Ectodermal cell (in vitro differentiated cells): Measurements from ENCODE around the gene PTPRQ.

Experiments
- H3K27ac ChIP-seq: 2 replicates; pipeline ENCODE4 v1.7.0; 2013; ENCODE audit warnings: mild to moderate bottlenecking, low read depth, low read length; ENCODE audit not compliant: insufficient read depth, poor library complexity, severe bottlenecking
- H3K27me3 ChIP-seq: 2 replicates; pipeline ENCODE4 v1.7.0; 2013; ENCODE audit warnings: mild to moderate bottlenecking, low read length; ENCODE audit not compliant: insufficient read depth, control insufficient read depth, poor library complexity, severe bottlenecking
- H3K36me3 ChIP-seq: one replicate; pipeline ENCODE4 v1.7.0; 2013; ENCODE audit warnings: low read length; ENCODE audit not compliant: control insufficient read depth, insufficient read depth
- H3K4me1 ChIP-seq: one replicate; pipeline ENCODE4 v1.7.0; 2013; ENCODE audit warnings: low read length; ENCODE audit not compliant: control insufficient read depth, insufficient read depth
- H3K4me3 ChIP-seq: 2 replicates; pipeline ENCODE4 v1.7.0; 2013; ENCODE audit warnings: low read depth, low read length, control low read depth; ENCODE audit not compliant: insufficient read depth
- H3K9me3 ChIP-seq: 2 replicates; pipeline ENCODE4 v1.7.0; 2013; ENCODE audit warnings: mild to moderate bottlenecking, low read length, moderate library complexity; ENCODE audit not compliant: control insufficient read depth
- WGBS, 2 experiments: methylation state at CpG; one replicate each; pipeline ENCODE4 v1.1.7; 2013; ENCODE audit warnings: missing lambda C conversion rate in 2 of 2; 5-methylcytosine and 5-hydroxymethylcytosine counted together

PTPRQ gene

GRCh38 chr12:80494836-80495235 lies 50.8 kb downstream of the PTPRQ start:
- WGBS, 2 experiments, result 100% methylated on average over 1 of the region's 1 CpG
- no peaks in the 10 kb centered on the region for H3K27me3 ChIP-seq
- H3K4me3 ChIP-seq, result no peak overlapping the region
- no peak overlapping the region for H3K27ac ChIP-seq
- no peaks in the 10 kb centered on the region for H3K4me1 ChIP-seq
- no peaks in the 10 kb centered on the region for H3K9me3 ChIP-seq
- no peaks in the 10 kb centered on the region for H3K36me3 ChIP-seq

GRCh38 chr12:80498059-80498728 lies 54.2 kb downstream of the PTPRQ start:
- no peak overlapping the region for H3K4me3 ChIP-seq
- H3K27me3 ChIP-seq, result no peaks in the 10 kb centered on the region
- no peaks in the 10 kb centered on the region for H3K4me1 ChIP-seq
- whole genome bisulfite sequencing, 2 experiments, result no CpG with 5 or more reads among the region's 2 CpGs
- H3K27ac ChIP-seq, result no peak overlapping the region
- no peaks in the 10 kb centered on the region for H3K9me3 ChIP-seq
- H3K36me3 ChIP-seq, result no peaks in the 10 kb centered on the region

- Histone ChIP-seq H3K4me3 (no peak overlapping the region), H3K4me1 (no peaks in the 10 kb centered on the region), H3K27me3 (no peaks in the 10 kb centered on the region), H3K9me3 (no peaks in the 10 kb centered on the region), H3K27ac (no peak overlapping the region), H3K36me3 (no peaks in the 10 kb centered on the region)
- 47 to 84% methylated on average over 1 to 2 of the region's 2 CpGs for whole genome bisulfite sequencing, 2 experiments
Measured at GRCh38 chr12:80504389-80505163, 60.5 kb downstream of the PTPRQ start.

GRCh38 chr12:80509781-80510556 lies 65.9 kb downstream of the PTPRQ start:
- Histone ChIP-seq H3K36me3 (no peaks in the 10 kb centered on the region), H3K9me3 (no peaks in the 10 kb centered on the region), H3K27ac (no peak overlapping the region), H3K27me3 (no peaks in the 10 kb centered on the region), H3K4me3 (no peak overlapping the region), H3K4me1 (no peaks in the 10 kb centered on the region)
- WGBS, 2 experiments, result 91 to 100% methylated on average over 1 of the region's 1 CpG

GRCh38 chr12:80512781-80513180 lies 68.7 kb downstream of the PTPRQ start:
- no peaks in the 10 kb centered on the region for H3K27me3 ChIP-seq
- no peaks in the 10 kb centered on the region for H3K4me1 ChIP-seq
- no peaks in the 10 kb centered on the region for H3K9me3 ChIP-seq
- no peaks in the 10 kb centered on the region for H3K36me3 ChIP-seq
- H3K27ac ChIP-seq, result no peak overlapping the region
- 84 to 85% methylated on average over 11 of the region's 11 CpGs for WGBS, 2 experiments
- H3K4me3 ChIP-seq, result no peak overlapping the region

- no peaks in the 10 kb centered on the region for H3K9me3 ChIP-seq
- 95 to 96% methylated on average over 18 of the region's 18 CpGs for WGBS, 2 experiments
- no peaks in the 10 kb centered on the region for H3K4me1 ChIP-seq
- H3K36me3 ChIP-seq, result no peaks in the 10 kb centered on the region
- H3K27me3 ChIP-seq, result no peaks in the 10 kb centered on the region
- no peak overlapping the region for H3K27ac ChIP-seq
- H3K4me3 ChIP-seq, result no peak overlapping the region
Measured at GRCh38 chr12:80513211-80513610, 69.2 kb downstream of the PTPRQ start.

GRCh38 chr12:80517655-80518054 lies 73.6 kb downstream of the PTPRQ start:
- no peak overlapping the region for H3K27ac ChIP-seq
- no peaks in the 10 kb centered on the region for H3K36me3 ChIP-seq
- H3K9me3 ChIP-seq, result no peaks in the 10 kb centered on the region
- no peaks in the 10 kb centered on the region for H3K4me1 ChIP-seq
- 91 to 100% methylated on average over 2 of the region's 2 CpGs for WGBS, 2 experiments
- no peak overlapping the region for H3K4me3 ChIP-seq
- no peaks in the 10 kb centered on the region for H3K27me3 ChIP-seq

GRCh38 chr12:80531646-80532045 lies 87.6 kb downstream of the PTPRQ start:
- H3K27me3 ChIP-seq, result no peaks in the 10 kb centered on the region
- no peak overlapping the region for H3K27ac ChIP-seq
- no peaks in the 10 kb centered on the region for H3K4me1 ChIP-seq
- H3K36me3 ChIP-seq, result no peaks in the 10 kb centered on the region
- no peaks in the 10 kb centered on the region for H3K9me3 ChIP-seq
- H3K4me3 ChIP-seq, result no peak overlapping the region

GRCh38 chr12:80539029-80539428 lies 95.0 kb downstream of the PTPRQ start:
- no peaks in the 10 kb centered on the region for H3K27me3 ChIP-seq
- no peaks in the 10 kb centered on the region for H3K36me3 ChIP-seq
- no peaks in the 10 kb centered on the region for H3K9me3 ChIP-seq
- H3K4me3 ChIP-seq, result no peak overlapping the region
- WGBS, 2 experiments, result 23% methylated on average over 2 of the region's 2 CpGs; no CpG with 5 or more reads in 1 of the 2 experiments
- H3K27ac ChIP-seq, result no peak overlapping the region
- no peaks in the 10 kb centered on the region for H3K4me1 ChIP-seq

GRCh38 chr12:80549298-80549697 lies 105.3 kb downstream of the PTPRQ start:
- no peak overlapping the region for H3K4me3 ChIP-seq
- H3K4me1 ChIP-seq, result no peaks in the 10 kb centered on the region
- H3K27ac ChIP-seq, result no peak overlapping the region
- 63 to 94% methylated on average over 2 to 3 of the region's 3 CpGs for WGBS, 2 experiments
- no peaks in the 10 kb centered on the region for H3K27me3 ChIP-seq
- no peaks in the 10 kb centered on the region for H3K36me3 ChIP-seq
- no peaks in the 10 kb centered on the region for H3K9me3 ChIP-seq
